HL-60/S4 treated with retinoic acid at 250 ng/mL for 4 days and 3 days (cell line): ENCODE data around the gene NAT8.
"Not testable (repeated sequence)": the region's sequence is repeated elsewhere in the genome, so short reads cannot be mapped to it uniquely, and the experiment has no call there.

Source experiments
- in situ Hi-C: fragments of 300-500 bp; cut with MboI; formaldehyde crosslinking; loops from 2 replicates; pipeline ENCODE4 v1.7.0; 2022; ENCODE audit warnings: low sequenced_read_pairs

NAT8 gene

GRCh38 chr2:73638429-73638828 is 3.8 kb downstream of the NAT8 start:
- in situ Hi-C loops, result no loop called here

GRCh38 chr2:73636977-73637376 is 5.2 kb downstream of the NAT8 start:
- in situ Hi-C loops, result not testable (repeated sequence)

- in situ Hi-C loops, result not testable (repeated sequence)
Measured at GRCh38 chr2:73630662-73631266, 11.5 kb downstream of the NAT8 start.

GRCh38 chr2:73628493-73628892 is 13.7 kb downstream of the NAT8 start:
- in situ Hi-C loops, result not testable (repeated sequence)

- in situ Hi-C loops, result not testable (repeated sequence)
Measured at GRCh38 chr2:73626237-73626636, 16.0 kb downstream of the NAT8 start.

- in situ Hi-C loops, result not testable (repeated sequence)
Measured at GRCh38 chr2:73624625-73625024, 17.6 kb downstream of the NAT8 start.

GRCh38 chr2:73624036-73624435 is 18.2 kb downstream of the NAT8 start:
- in situ Hi-C loops, result not testable (repeated sequence)

GRCh38 chr2:73619925-73620324 is 22.3 kb downstream of the NAT8 start:
- in situ Hi-C loops, result not testable (repeated sequence)

- in situ Hi-C loops, result no loop called here
Measured at GRCh38 chr2:73614997-73615396, 27.2 kb downstream of the NAT8 start.

- in situ Hi-C loops, result no loop called here
Measured at GRCh38 chr2:73614105-73614504, 28.1 kb downstream of the NAT8 start.

- in situ Hi-C loops, result no loop called here
Measured at GRCh38 chr2:73611867-73612266, 30.4 kb downstream of the NAT8 start.

- in situ Hi-C loops, result no loop called here
Measured at GRCh38 chr2:73611193-73611592, 31.0 kb downstream of the NAT8 start.

- in situ Hi-C loops, result no loop called here
Measured at GRCh38 chr2:73610111-73610510, 32.1 kb downstream of the NAT8 start.

- in situ Hi-C loops, result not testable (repeated sequence)
Measured at GRCh38 chr2:73604589-73604988, 37.6 kb downstream of the NAT8 start.

- in situ Hi-C loops, result not testable (repeated sequence)
Measured at GRCh38 chr2:73603099-73603588, 39.1 kb downstream of the NAT8 start.

- in situ Hi-C loops, result no loop called here
Measured at GRCh38 chr2:73601780-73602179, 40.4 kb downstream of the NAT8 start.

- in situ Hi-C loops, result no loop called here
Measured at GRCh38 chr2:73594251-73594650, 48.0 kb downstream of the NAT8 start.

GRCh38 chr2:73593680-73594079 is 48.5 kb downstream of the NAT8 start:
- in situ Hi-C loops, result no loop called here
